Measurements from ENCODE around the gene TAB3.

TAB3 gene

GRCh38 chrX:30795981-30796958 is 92.8 kb downstream of the TAB3 start:
- Histone ChIP-seq H3K4me1 (no peaks in the 10 kb centered on the region), H3K4me3 (ENCODE audit: low read depth, low read length) (no peak overlapping the region), H3K36me3 (no peaks in the 10 kb centered on the region), H3K27me3 (no peaks in the 10 kb centered on the region), H3K9me3 (no peaks in the 10 kb centered on the region)
- no peak for TF ChIP-seq CTCF (IDR thresholded peaks at IDR 0.05; ENCODE audit: low read depth, low read length)
- DNase-seq = no peak

GRCh38 chrX:30794497-30794896 is 94.6 kb downstream of the TAB3 start:
- no peak overlapping the region for H3K4me3 ChIP-seq (ENCODE audit: low read depth, low read length)
- TF ChIP-seq CTCF (IDR thresholded peaks at IDR 0.05; ENCODE audit: low read depth, low read length) = no peak
- no peaks in the 10 kb centered on the region for H3K9me3 ChIP-seq
- H3K4me1 ChIP-seq = no peaks in the 10 kb centered on the region
- no peaks in the 10 kb centered on the region for H3K36me3 ChIP-seq
- no peaks in the 10 kb centered on the region for H3K27me3 ChIP-seq
- DNase-seq = no peak

GRCh38 chrX:30793767-30794103 is 95.3 kb downstream of the TAB3 start:
- H3K4me1 ChIP-seq = no peaks in the 10 kb centered on the region

GRCh38 chrX:30793075-30793766 is 95.8 kb downstream of the TAB3 start:
- DNase-seq = no peak
- Histone ChIP-seq H3K4me1 (no peaks in the 10 kb centered on the region), H3K4me3 (ENCODE audit: low read depth, low read length) (no peak overlapping the region), H3K36me3 (no peaks in the 10 kb centered on the region), H3K9me3 (no peaks in the 10 kb centered on the region), H3K27me3 (no peaks in the 10 kb centered on the region)
- no peak for TF ChIP-seq CTCF (IDR thresholded peaks at IDR 0.05; ENCODE audit: low read depth, low read length)

More at GRCh38 chrX:30793767-30794103, 95.3 kb downstream of the TAB3 start:
- H3K27me3 ChIP-seq = no peaks in the 10 kb centered on the region
- no peaks in the 10 kb centered on the region for H3K9me3 ChIP-seq
- no peak overlapping the region for H3K4me3 ChIP-seq (ENCODE audit: low read depth, low read length)
- no peak for TF ChIP-seq CTCF (IDR thresholded peaks at IDR 0.05; ENCODE audit: low read depth, low read length)
- DNase-seq = no peak
- no peaks in the 10 kb centered on the region for H3K36me3 ChIP-seq

- no peak for DNase-seq
- no peaks in the 10 kb centered on the region for H3K27me3 ChIP-seq
- H3K4me1 ChIP-seq = no peaks in the 10 kb centered on the region
- no peak overlapping the region for H3K4me3 ChIP-seq (ENCODE audit: low read depth, low read length)
- no peak for TF ChIP-seq CTCF (IDR thresholded peaks at IDR 0.05; ENCODE audit: low read depth, low read length)
- no peaks in the 10 kb centered on the region for H3K36me3 ChIP-seq
- H3K9me3 ChIP-seq = no peaks in the 10 kb centered on the region
These were observed 97.5 kb downstream of the TAB3 start for GRCh38 chrX:30791296-30792278.
